ENCODE measurements around the gene FBXL7.

The FBXL7 gene

GRCh38 chr5:15585128-15585527 lies 85.1 kb downstream of the FBXL7 start:
- DNase-seq: no peak

- DNase-seq: no peak
Observed at GRCh38 chr5:15585841-15586591, 86.0 kb downstream of the FBXL7 start.

- no peak for DNase-seq
Observed at GRCh38 chr5:15587916-15588315, 87.9 kb downstream of the FBXL7 start.

DNA sequence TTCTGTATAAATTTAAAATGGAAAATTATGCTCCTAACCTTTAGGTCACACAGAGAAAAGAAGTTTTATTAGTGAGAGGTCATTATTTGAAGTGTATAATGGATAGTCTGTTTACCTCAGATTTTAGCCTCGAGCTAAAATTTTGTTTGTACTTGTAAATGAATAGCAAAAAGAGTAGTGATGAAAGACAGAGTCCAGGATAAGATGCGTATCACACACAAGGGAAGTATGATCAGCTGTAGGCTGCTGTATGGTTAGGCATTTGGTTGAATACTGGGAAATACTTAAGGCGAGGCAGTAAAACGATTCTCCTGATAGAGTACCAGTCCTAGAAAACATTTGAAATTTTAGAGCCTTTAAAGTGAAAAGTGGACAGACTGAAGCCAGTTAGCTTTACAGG lies 92.7 kb downstream of the FBXL7 start:
- no peak for DNase-seq

GRCh38 chr5:15594977-15595568 lies 95.1 kb downstream of the FBXL7 start:
- no peak for DNase-seq

GRCh38 chr5:15595929-15596328 lies 95.9 kb downstream of the FBXL7 start:
- DNase-seq: no peak

GRCh38 chr5:15596936-15597335 lies 97.0 kb downstream of the FBXL7 start:
- DNase-seq: no peak

DNA sequence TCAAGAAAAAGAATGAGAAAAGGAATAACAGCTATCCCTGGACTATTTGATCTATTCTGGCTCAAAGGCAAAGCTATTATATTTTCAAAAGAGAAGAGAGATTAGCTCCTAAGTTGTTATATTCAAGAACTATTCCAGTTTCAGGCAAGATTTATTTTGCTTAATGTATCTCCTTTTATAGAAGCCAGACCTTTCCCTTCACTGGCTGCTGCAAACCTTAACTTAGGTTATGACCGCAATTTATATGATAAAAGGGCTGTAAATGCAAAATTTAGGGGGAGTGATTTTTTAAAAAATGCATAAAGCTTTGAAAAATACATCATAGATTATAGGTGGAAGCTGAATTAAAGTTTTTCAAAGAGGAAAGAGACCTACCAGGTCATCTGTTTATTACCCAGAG lies 97.8 kb downstream of the FBXL7 start:
- DNase-seq: no peak

DNA sequence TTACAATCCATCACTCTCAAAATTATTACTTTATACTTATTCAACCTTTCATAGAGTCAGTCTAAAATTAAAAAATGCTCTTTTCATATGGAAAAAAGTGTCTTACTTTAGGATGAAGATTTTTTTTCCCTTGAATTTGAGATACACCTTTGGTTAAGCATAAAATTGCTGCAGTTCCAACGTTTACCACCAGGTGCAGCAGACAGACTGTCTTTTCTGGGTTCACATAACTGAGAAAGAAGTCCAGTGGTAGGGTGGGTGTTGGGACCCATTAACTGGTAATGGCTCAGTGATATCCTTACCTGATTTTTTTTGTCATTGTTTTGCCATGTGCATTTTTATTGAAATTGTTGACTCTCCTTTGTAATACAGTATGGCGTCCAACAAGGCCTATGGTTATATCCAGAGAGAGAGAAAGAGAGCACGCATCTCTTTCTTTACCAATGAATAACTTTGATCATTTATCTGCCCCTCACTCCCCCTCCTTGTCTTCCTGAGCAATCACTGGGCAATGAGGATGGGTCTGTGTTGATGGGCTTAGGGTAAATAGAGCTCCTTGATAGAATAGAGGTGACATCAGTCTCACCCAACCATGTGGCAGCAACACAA lies 98.4 kb downstream of the FBXL7 start:
- DNase-seq: peak; percentile 62

- no peak for DNase-seq
Observed at GRCh38 chr5:15600035-15600434, 100.1 kb downstream of the FBXL7 start.

- no peak for DNase-seq
Observed at GRCh38 chr5:15601274-15601673, 101.3 kb downstream of the FBXL7 start.

DNA sequence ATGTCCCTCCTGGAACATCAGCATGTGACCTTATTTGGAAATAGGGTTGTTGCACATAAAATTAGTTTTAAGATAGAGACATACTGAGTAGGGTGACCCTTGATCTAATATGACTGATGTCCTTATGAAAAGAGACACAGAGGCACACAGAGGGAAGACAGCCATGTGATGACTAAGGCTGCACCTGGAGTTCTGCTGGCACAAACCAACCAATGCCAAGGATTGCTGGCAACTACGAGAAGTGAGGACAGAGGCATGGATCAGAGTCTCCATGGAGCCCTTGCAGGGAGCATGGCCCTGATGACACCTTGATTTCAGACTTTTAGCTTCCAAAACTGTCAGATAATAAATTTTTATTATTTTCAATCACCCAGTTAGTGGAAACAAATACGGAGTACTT lies 101.9 kb downstream of the FBXL7 start:
- no peak for DNase-seq

- no peak for DNase-seq
Observed at GRCh38 chr5:15604986-15605385, 105.0 kb downstream of the FBXL7 start.

- DNase-seq: no peak
Observed at GRCh38 chr5:15606197-15606596, 106.2 kb downstream of the FBXL7 start.

GRCh38 chr5:15607076-15607475 lies 107.1 kb downstream of the FBXL7 start:
- no peak for DNase-seq

- DNase-seq: no peak
Observed at GRCh38 chr5:15609076-15609725, 109.2 kb downstream of the FBXL7 start.

DNA sequence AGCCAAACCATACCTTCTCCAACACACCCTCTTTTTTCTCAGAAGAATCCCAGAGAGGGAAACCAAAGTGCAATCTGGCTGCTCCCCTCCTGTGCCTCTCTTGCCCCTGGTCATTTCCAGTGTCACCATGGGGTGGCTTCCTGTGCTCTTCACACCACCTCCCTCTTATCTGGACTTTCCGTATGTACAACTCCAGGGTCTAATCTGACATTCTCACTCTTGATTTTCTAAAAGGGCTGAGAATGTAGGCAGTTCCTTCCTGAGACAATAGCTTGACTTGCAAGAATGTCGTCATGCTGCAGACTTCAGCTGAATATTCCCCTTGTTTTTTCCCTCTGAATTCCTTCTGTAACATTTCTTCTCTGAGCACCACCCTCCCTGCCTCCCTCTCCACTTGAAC lies 110.2 kb downstream of the FBXL7 start:
- DNase-seq: no peak

- no peak for DNase-seq
Observed at GRCh38 chr5:15611008-15611407, 111.0 kb downstream of the FBXL7 start.

GRCh38 chr5:15612915-15613635 lies 113.1 kb downstream of the FBXL7 start:
- no peak for DNase-seq

- DNase-seq: no peak
Observed at GRCh38 chr5:15614679-15615078, 114.7 kb downstream of the FBXL7 start.

DNA sequence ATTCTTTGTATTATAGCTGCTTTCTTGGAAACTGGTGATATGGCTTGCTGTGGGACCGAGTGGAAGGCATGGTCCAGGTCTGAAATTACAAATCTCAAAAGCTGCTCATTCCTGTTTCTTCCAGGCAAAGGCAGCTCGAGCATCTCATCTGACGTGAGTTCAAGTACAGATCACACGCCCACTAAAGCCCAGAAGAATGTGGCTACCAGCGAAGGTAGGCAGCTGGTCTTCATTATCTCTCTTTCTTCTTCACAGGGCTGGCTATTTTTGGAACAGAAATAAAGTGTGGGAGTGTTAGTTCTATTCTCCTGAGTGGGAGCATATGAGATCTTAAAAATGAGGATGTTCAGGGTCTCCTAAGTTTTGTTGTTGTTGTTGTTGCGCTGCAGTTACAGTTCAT lies 115.9 kb downstream of the FBXL7 start:
- no peak for DNase-seq

GRCh38 chr5:15618938-15619337 lies 119.0 kb downstream of the FBXL7 start:
- no peak for DNase-seq

DNA sequence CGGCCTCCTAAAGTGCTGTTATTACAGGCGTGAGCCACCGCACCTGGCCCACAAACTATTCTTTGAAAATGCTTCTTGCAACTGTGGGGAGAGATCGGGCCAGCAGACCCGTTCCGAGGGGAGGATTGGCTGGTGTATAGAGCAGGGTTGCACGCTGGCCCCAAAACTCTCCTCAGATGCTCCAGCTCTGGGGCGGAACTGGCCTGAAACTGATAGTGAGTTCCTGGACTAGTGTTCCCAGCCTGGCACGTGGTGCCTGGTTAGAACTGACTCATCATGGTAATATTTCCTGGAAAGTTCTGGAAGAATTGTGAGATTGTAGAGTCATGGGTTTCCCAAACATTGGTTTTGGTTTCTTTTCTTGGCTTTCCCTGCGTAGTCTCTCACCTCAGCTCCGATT lies 120.5 kb downstream of the FBXL7 start:
- peak; percentile 4 for DNase-seq

All from DMS53 (cell line).